Sciatic nerve (tissue), 2 donors: Measurements from ENCODE around the gene IRX4. TPM values are rescaled to one million over a fixed set of nuclear protein-coding genes. Genes with fewer than 3 reads are reported as not detected.
A peak's percentile ranks its signal among the peaks of the same experiment; 100 is the strongest.

Experiments
- ATAC-seq: fragments of 200-7000 bp; cut with Tn5 transposase; one replicate; pipeline ENCODE4 v1.9.1; 2020; ENCODE audit warnings: mild to moderate bottlenecking, moderate library complexity
- DNase-seq: peaks from one replicate; pipeline ENCODE4 v3.0.0-alpha.2; 2020; ENCODE audit warnings: low spot score
- intact Hi-C: fragments of 100-400 bp; cut with DNase I; formaldehyde crosslinking; loops from one replicate; pipeline ENCODE4 v1.14.2; 2022
- total RNA-seq: library from RNA; stranded (reverse); fragmentation: NEBNext Ultra II Directional; extraction: Animal tissue kit (Norgen Biotek cat#: 25700); gene quantifications from one replicate; pipeline ENCODE4 v1.2.1, GENCODE V29; 2021
- donor health status: DM: no; HTN: no; CAD: no.
- donor health status: DM: no; HTN: no; CAD: no.

Gene IRX4
- total RNA-seq, 1 donor from 2014 or later = not detected

GRCh38 chr5:1916041-1917001, 33.6 kb upstream of the IRX4 start:
- ATAC-seq = no peak
- intact Hi-C loops = no loop called here
- no peak for DNase-seq

GRCh38 chr5:1915316-1915715, 32.6 kb upstream of the IRX4 start:
- ATAC-seq = no peak
- intact Hi-C loops = no loop called here
- DNase-seq = no peak

GRCh38 chr5:1914471-1914870, 31.7 kb upstream of the IRX4 start:
- intact Hi-C loops = no loop called here
- ATAC-seq = no peak
- DNase-seq = peak; percentile 38

- intact Hi-C loops = no loop called here
- no peak for ATAC-seq
- peak; percentile 31 for DNase-seq
Observed at GRCh38 chr5:1913578-1913977, 30.9 kb upstream of the IRX4 start.

- no peak for ATAC-seq
- DNase-seq = peak; percentile 17
- intact Hi-C loops = no loop called here
Observed at GRCh38 chr5:1912951-1913565, 30.3 kb upstream of the IRX4 start.

GRCh38 chr5:1911773-1912235, 29.1 kb upstream of the IRX4 start:
- DNase-seq (no peak), ATAC-seq (no peak)
- intact Hi-C loops = no loop called here

- intact Hi-C loops = no loop called here
- ATAC-seq = no peak
- peak; percentile 35 for DNase-seq
Observed at GRCh38 chr5:1910861-1911772, 28.4 kb upstream of the IRX4 start.

GRCh38 chr5:1910081-1910760, 27.5 kb upstream of the IRX4 start:
- intact Hi-C loops = no loop called here
- DNase-seq (peak; percentile 32), ATAC-seq (no peak)

- intact Hi-C loops = no loop called here
- ATAC-seq (no peak), DNase-seq (peak; percentile 21)
Observed at GRCh38 chr5:1909346-1909985, 26.7 kb upstream of the IRX4 start.

GRCh38 chr5:1908931-1909330, 26.2 kb upstream of the IRX4 start:
- intact Hi-C loops = no loop called here
- ATAC-seq (no peak), DNase-seq (peak; percentile 25)

- ATAC-seq = no peak
- intact Hi-C loops = no loop called here
- DNase-seq = no peak
Observed at GRCh38 chr5:1907616-1908015, 24.9 kb upstream of the IRX4 start.

- no peak for DNase-seq
Observed at GRCh38 chr5:1905108-1905507, 22.4 kb upstream of the IRX4 start.

GRCh38 chr5:1901983-1902382, 19.3 kb upstream of the IRX4 start:
- ATAC-seq (no peak), DNase-seq (no peak)
- intact Hi-C loops = no loop called here

More at GRCh38 chr5:1905108-1905507, 22.4 kb upstream of the IRX4 start:
- intact Hi-C loops = no loop called here
- no peak for ATAC-seq

GRCh38 chr5:1901061-1901460, 18.3 kb upstream of the IRX4 start:
- intact Hi-C loops = no loop called here
- no peak for ATAC-seq
- no peak for DNase-seq

- DNase-seq = no peak
- no peak for ATAC-seq
- intact Hi-C loops = no loop called here
Observed at GRCh38 chr5:1899201-1899600, 16.5 kb upstream of the IRX4 start.

GRCh38 chr5:1897816-1898450, 15.2 kb upstream of the IRX4 start:
- ATAC-seq (no peak), DNase-seq (no peak)
- intact Hi-C loops = no loop called here

GRCh38 chr5:1897386-1897785, 14.7 kb upstream of the IRX4 start:
- intact Hi-C loops = no loop called here
- DNase-seq = no peak
- ATAC-seq = no peak
